Glomerular visceral epithelial cell (primary cell): ENCODE measurements around the gene NABP1.
A peak's percentile ranks its signal among the peaks of the same experiment; 100 is the strongest.

ENCODE experiments used
- DNase-seq: peaks from one replicate; pipeline ENCODE4 v3.0.0-alpha.2; 2016; ENCODE audit errors: extremely low spot score

The NABP1 gene

GRCh38 chr2:191680639-191681038, 2.7 kb downstream of the NABP1 start:
- DNase-seq = no peak

GRCh38 chr2:191682126-191682525, 4.2 kb downstream of the NABP1 start:
- DNase-seq = no peak

GRCh38 chr2:191686066-191686465, 8.1 kb downstream of the NABP1 start:
- no peak for DNase-seq

- DNase-seq = no peak
These were observed 8.8 kb downstream of the NABP1 start for GRCh38 chr2:191686729-191687128.

- no peak for DNase-seq
These were observed 9.9 kb downstream of the NABP1 start for GRCh38 chr2:191687867-191688266.

- peak; percentile 72 for DNase-seq
These were observed 11.2 kb downstream of the NABP1 start for GRCh38 chr2:191688934-191689695.

GRCh38 chr2:191690327-191690726, 12.4 kb downstream of the NABP1 start:
- no peak for DNase-seq

- DNase-seq = peak; percentile 78
These were observed 13.2 kb downstream of the NABP1 start for GRCh38 chr2:191691016-191691735.

GRCh38 chr2:191691898-191692297, 14.0 kb downstream of the NABP1 start:
- no peak for DNase-seq

- no peak for DNase-seq
These were observed 14.7 kb downstream of the NABP1 start for GRCh38 chr2:191692502-191693115.

GRCh38 chr2:191693166-191693565, 15.2 kb downstream of the NABP1 start:
- no peak for DNase-seq

GRCh38 chr2:191693778-191694177, 15.8 kb downstream of the NABP1 start:
- DNase-seq = no peak

- peak; percentile 86 for DNase-seq
These were observed 18.1 kb downstream of the NABP1 start for GRCh38 chr2:191696001-191696400.

GRCh38 chr2:191696966-191697365, 19.0 kb downstream of the NABP1 start:
- DNase-seq = no peak

GRCh38 chr2:191697870-191698269, 19.9 kb downstream of the NABP1 start:
- no peak for DNase-seq

GRCh38 chr2:191699341-191699945, 21.5 kb downstream of the NABP1 start:
- no peak for DNase-seq

- DNase-seq = no peak
These were observed 23.1 kb downstream of the NABP1 start for GRCh38 chr2:191701029-191701428.

- DNase-seq = no peak
These were observed 23.8 kb downstream of the NABP1 start for GRCh38 chr2:191701696-191702095.

GRCh38 chr2:191703079-191703725, 25.3 kb downstream of the NABP1 start:
- DNase-seq = no peak

GRCh38 chr2:191705084-191705483, 27.1 kb downstream of the NABP1 start:
- no peak for DNase-seq

- DNase-seq = no peak
These were observed 27.8 kb downstream of the NABP1 start for GRCh38 chr2:191705701-191706100.

GRCh38 chr2:191706791-191707190, 28.9 kb downstream of the NABP1 start:
- no peak for DNase-seq
